GM12878 (cell line): ENCODE results near the gene RETSAT. TPM values are rescaled to one million over a fixed set of nuclear protein-coding genes. Genes with fewer than 3 reads are reported as not detected.
"Not testable (repeated sequence)": the region's sequence is repeated elsewhere in the genome, so short reads cannot be mapped to it uniquely, and the experiment has no call there.

Source experiments
- ATAC-seq: fragments of 200-7000 bp; cut with Tn5 transposase; 3 replicates; pipeline ENCODE4 v1.9.1; 2020; ENCODE audit warnings: mild to moderate bottlenecking, moderate library complexity
- BruUV-seq: library from RNA; stranded (reverse); fragments of 400-500 nt; replicated peaks from 2 replicates; lab custom pipeline; 2021; lab: Mats Ljungman, UMichigan
- CTCF ChIA-PET: fragments of 300-600 bp; sonication (Branson Sonifier 250); formaldehyde crosslinking; extraction: SDS; loops from one replicate; lab custom pipeline; 2021; ENCODE audit warnings: inconsistent platforms; lab: Yijun Ruan, JAX
- POLR2A ChIA-PET: fragments of 350-600 bp; formaldehyde crosslinking; extraction: SDS; loops from one replicate; lab custom pipeline; 2021; ENCODE audit warnings: inconsistent platforms; lab: Charles Lee
- RAD21 ChIA-PET: fragments of 300-600 bp; sonication (Branson Sonifier 250); formaldehyde crosslinking; loops from one replicate; lab custom pipeline; 2023; ENCODE audit warnings: antibody characterized with exemption; ENCODE audit not compliant: unreplicated experiment; lab: Charles Lee
- SMC1A ChIA-PET: fragments of 300-600 bp; sonication (Branson Sonifier 250); formaldehyde crosslinking; loops from one replicate; lab custom pipeline; 2023; ENCODE audit not compliant: unreplicated experiment, uncharacterized antibody; lab: Charles Lee
- DNase-seq: peaks from one replicate; pipeline ENCODE4 v3.0.0-alpha.2; 2011; ENCODE audit warnings: low read depth, low spot score
- FAIRE-seq: peaks from 3 replicates; lab custom pipeline; 2011; peaks lifted over from hg19 to GRCh38; lab: Jason Lieb, UNC
- H2AFZ ChIP-seq: 2 replicates; pipeline ENCODE4 v1.6.0; 2011; ENCODE audit warnings: low read depth, low read length, control low read depth; ENCODE audit not compliant: control insufficient read depth
- H3K27ac ChIP-seq: 2 replicates; pipeline ENCODE4 v1.5.1; 2011; ENCODE audit warnings: control low read depth; ENCODE audit not compliant: control insufficient read depth, insufficient read depth
- H3K27me3 ChIP-seq, 2 experiments: replicated peaks in 1 of 2; 2 replicates each; pipeline versions ENCODE4 v1.6.0 to v1.6.1; 2011; ENCODE audit warnings: low read length in 1 of 2; ENCODE audit not compliant: control insufficient read depth in 2 of 2, insufficient read depth in 2 of 2
- H3K36me3 ChIP-seq, 2 experiments: 2 replicates each; pipeline ENCODE4 v1.5.1; 2011; ENCODE audit warnings: low read length in 1 of 2; ENCODE audit not compliant: control insufficient read depth in 2 of 2, insufficient read depth in 2 of 2
- H3K4me1 ChIP-seq: 2 replicates; pipeline ENCODE4 v1.6.1; 2011; ENCODE audit warnings: mild to moderate bottlenecking, low read length, moderate library complexity, mixed read lengths; ENCODE audit not compliant: control insufficient read depth, insufficient read depth
- H3K4me2 ChIP-seq: 2 replicates; pipeline ENCODE4 v1.6.0; 2011; ENCODE audit warnings: control low read depth; ENCODE audit not compliant: control insufficient read depth, insufficient read depth
- H3K4me3 ChIP-seq: fragments of 200-600 bp; sonication (generic); 2 replicates; pipeline ENCODE4 v1.5.1; 2016
- H3K79me2 ChIP-seq: 2 replicates; pipeline ENCODE4 v1.6.0; 2011; ENCODE audit warnings: low read length; ENCODE audit not compliant: control insufficient read depth, insufficient read depth
- H3K9ac ChIP-seq: 2 replicates; pipeline ENCODE4 v1.8.0; 2011; ENCODE audit warnings: low read length, control low read depth, mixed read lengths; ENCODE audit not compliant: control insufficient read depth, insufficient read depth
- H3K9me3 ChIP-seq: replicated peaks from 3 replicates; pipeline ENCODE4 v1.5.1; 2011; ENCODE audit warnings: mild to moderate bottlenecking, low read length; ENCODE audit not compliant: control insufficient read depth, insufficient read depth
- H4K20me1 ChIP-seq: 2 replicates; pipeline ENCODE4 v1.6.0; 2011; ENCODE audit not compliant: control insufficient read depth, insufficient read depth
- FOS ChIP-seq: IDR thresholded peaks from 3 replicates; pipeline ENCODE4 v1.6.1; 2011; ENCODE audit warnings: borderline replicate concordance; ENCODE audit not compliant: insufficient read length; ENCODE audit errors: extremely low read depth
- NKRF ChIP-seq: fragments of 450-650 bp; conservative IDR thresholded peaks from 2 replicates; pipeline ENCODE4 v1.6.1; 2017; ENCODE audit warnings: mild to moderate bottlenecking, moderate library complexity
- NR2C1 ChIP-seq: fragments of 450-650 bp; IDR thresholded peaks from 2 replicates; pipeline ENCODE4 v1.6.1; 2017; ENCODE audit warnings: antibody characterized with exemption, mild to moderate bottlenecking, moderate library complexity
- PAX5 ChIP-seq: IDR thresholded peaks from 2 replicates; pipeline ENCODE4 v1.6.1; 2011; ENCODE audit warnings: low read depth, low read length, borderline replicate concordance
- RAD51 ChIP-seq: fragments of 450-650 bp; IDR thresholded peaks from 2 replicates; pipeline ENCODE4 v1.6.1; 2016; ENCODE audit warnings: moderate library complexity, mild to moderate bottlenecking, inconsistent platforms
- RFX5 ChIP-seq: IDR thresholded peaks from 2 replicates; pipeline ENCODE4 v1.6.1; 2011; ENCODE audit warnings: low read depth, low read length, improper control_type of control experiment
- WGBS: methylation state at CpG from one replicate; pipeline ENCODE4 v1.1.6; 2016; ENCODE audit warnings: low lambda C conversion rate; ENCODE audit not compliant: insufficient replicate concordance, insufficient coverage; ENCODE audit errors: missing lambda C conversion rate; 5-methylcytosine and 5-hydroxymethylcytosine counted together
- in situ Hi-C: fragments of 300-500 bp; cut with MboI; formaldehyde crosslinking; loops from 9 replicates; pipeline ENCODE4 v1.14.3; 2018; ENCODE audit warnings: mixed read lengths
- intact Hi-C: fragments of 100-400 bp; cut with micrococcal nuclease; formaldehyde crosslinking; loops from one replicate; pipeline ENCODE4 v1.14.2; 2022; ENCODE audit not compliant: unreplicated experiment
- polyA plus RNA-seq, 11 experiments: library from polyadenylated mRNA; depleted of rRNA in 4 of 11; unstranded in 6 of 11; stranded (reverse) in 5 of 11; fragments of >200 nt; fragmentation: Nextera tagmentation in 4 of 11; fragmentation: Illumina TruSeq in 1 of 11; extraction: Ambion mirVana in 4 of 11; extraction: Trizol in 1 of 11; gene quantifications; 1 replicate in 1 of 11; 2 replicates in 10 of 11; pipeline versions ENCODE4 v1.2.1 to v1.2.3, GENCODE V29; 2011 to 2016; ENCODE audit warnings: inconsistent platforms in 2 of 11, missing spikeins in 2 of 11, low read depth in 1 of 11
- total RNA-seq, 4 experiments: library from RNA; depleted of rRNA in 3 of 4; stranded (reverse); fragments of >200 nt in 3 of 4; fragmentation: Illumina TruSeq in 1 of 4; extraction: Trizol in 1 of 4; gene quantifications; 2 replicates each; pipeline versions ENCODE4 v1.2.1 to v1.2.3, GENCODE V29; 2013 to 2021
- TF ChIP-seq, protein P1 (sequence below): fragments of 150-350 bp; IDR thresholded peaks from 2 replicates; pipeline ENCODE4 v1.6.1; 2014; ENCODE audit warnings: mild to moderate bottlenecking, low read depth, low read length

The RETSAT gene
- total and polyA plus RNA-seq, 10 of the 15 experiments (the other 5 are each of a cell fraction or from before 2014, with no cell fraction given): 3.3 to 28.8 (median 22.0) TPM

- TF ChIP-seq NR2C1: no peak
- no peak for TF ChIP-seq NKRF
- TF ChIP-seq, protein P1, sequence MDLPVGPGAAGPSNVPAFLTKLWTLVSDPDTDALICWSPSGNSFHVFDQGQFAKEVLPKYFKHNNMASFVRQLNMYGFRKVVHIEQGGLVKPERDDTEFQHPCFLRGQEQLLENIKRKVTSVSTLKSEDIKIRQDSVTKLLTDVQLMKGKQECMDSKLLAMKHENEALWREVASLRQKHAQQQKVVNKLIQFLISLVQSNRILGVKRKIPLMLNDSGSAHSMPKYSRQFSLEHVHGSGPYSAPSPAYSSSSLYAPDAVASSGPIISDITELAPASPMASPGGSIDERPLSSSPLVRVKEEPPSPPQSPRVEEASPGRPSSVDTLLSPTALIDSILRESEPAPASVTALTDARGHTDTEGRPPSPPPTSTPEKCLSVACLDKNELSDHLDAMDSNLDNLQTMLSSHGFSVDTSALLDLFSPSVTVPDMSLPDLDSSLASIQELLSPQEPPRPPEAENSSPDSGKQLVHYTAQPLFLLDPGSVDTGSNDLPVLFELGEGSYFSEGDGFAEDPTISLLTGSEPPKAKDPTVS: no peak
- no peak for TF ChIP-seq RFX5
- TF ChIP-seq PAX5: no peak
- TF ChIP-seq RAD51: no peak
- no peak for TF ChIP-seq FOS
- WGBS: 91% methylated on average over 14 of the region's 14 CpGs
- Histone ChIP-seq H3K9me3 (no peaks in the 10 kb centered on the region), H3K79me2 (no peaks in the 10 kb centered on the region), H3K4me3 (no peak overlapping the region), H3K4me1 (no peaks in the 10 kb centered on the region), H3K27me3 (no peaks in the 10 kb centered on the region; a peak in 1 of 4 replicates), H2AFZ (no peak overlapping the region), H4K20me1 (no peaks in the 10 kb centered on the region), H3K9ac (no peak overlapping the region), H3K4me2 (no peak overlapping the region), H3K36me3 (peaks cover 0 to 5% of the 10 kb centered on the region in 2 experiments; a peak in 3 of 4 replicates), H3K27ac (no peak overlapping the region)
- POLR2A ChIA-PET: interaction anchor here (0.6 kb wide), 1 partner anchor 334 kb away, joined by 6 read pairs; no protein-coding TSS in a partner anchor
- RAD21 ChIA-PET: no interaction called here
- in situ Hi-C loops: no loop called here
- DNase-seq (no peak), FAIRE-seq (no peak), ATAC-seq (no peak)
- BruUV-seq: no TSS peak
- intact Hi-C loops: no loop called here
- CTCF ChIA-PET: interaction anchor here (0.6 kb wide), 1 partner anchor 209 kb away, joined by 3 read pairs; no protein-coding TSS in a partner anchor
- SMC1A ChIA-PET: no interaction called here
Measured at GRCh38 chr2:85344356-85344954, 9.9 kb downstream of the RETSAT start.

GRCh38 chr2:85343207-85343895 is 11.0 kb downstream of the RETSAT start:
- H3K4me2 ChIP-seq, in situ Hi-C loops, SMC1A ChIA-PET, POLR2A ChIA-PET, RAD21 ChIA-PET, H3K27me3 ChIP-seq, H3K36me3 ChIP-seq, H3K4me1 ChIP-seq, FAIRE-seq, H2AFZ ChIP-seq, H3K27ac ChIP-seq, H3K9ac ChIP-seq, DNase-seq, H3K9me3 ChIP-seq, H4K20me1 ChIP-seq, H3K79me2 ChIP-seq, H3K4me3 ChIP-seq: not testable (repeated sequence)
- peak; percentile 42 for ATAC-seq
- CTCF ChIA-PET: interaction anchor here (0.6 kb wide), 1 partner anchor 210 kb away, joined by 3 read pairs; no protein-coding TSS in a partner anchor
- BruUV-seq: TSS peak; percentile 98
- intact Hi-C loops: loop anchor here (1.0 kb wide), 1 partner anchor 28 kb away; no protein-coding TSS in a partner anchor
- WGBS: 88% methylated on average over 10 of the region's 10 CpGs
